ENCODE results near the gene GALNT16. TPM values are rescaled to one million over a fixed set of nuclear protein-coding genes. Genes with fewer than 3 reads are reported as not detected.

The GALNT16 gene
- total RNA-seq, 1 donor from 2014 or later: 3.1 TPM

GRCh38 chr14:69344171-69344570 is 84.2 kb downstream of the GALNT16 start:
- no peak for TF ChIP-seq CTCF (IDR thresholded peaks at IDR 0.05)
- no peak overlapping the region for H3K27ac Mint-ChIP-seq (ENCODE audit: unreplicated experiment)
- no peaks in the 10 kb centered on the region for H3K9me3 Mint-ChIP-seq (ENCODE audit: unreplicated experiment)
- H3K36me3 Mint-ChIP-seq (ENCODE audit: unreplicated experiment): no peaks in the 10 kb centered on the region
- H3K4me3 Mint-ChIP-seq (ENCODE audit: unreplicated experiment): no peak overlapping the region
- DNase-seq (ENCODE audit: extremely low spot score, unreplicated experiment): no peak
- no peaks in the 10 kb centered on the region for H3K27me3 Mint-ChIP-seq (ENCODE audit: unreplicated experiment)
- no peaks in the 10 kb centered on the region for H3K4me1 Mint-ChIP-seq (ENCODE audit: unreplicated experiment)

GRCh38 chr14:69345402-69345801 is 85.4 kb downstream of the GALNT16 start:
- Mint-ChIP-seq H3K27ac (ENCODE audit: unreplicated experiment) (no peak overlapping the region), H3K9me3 (ENCODE audit: unreplicated experiment) (no peaks in the 10 kb centered on the region), H3K27me3 (ENCODE audit: unreplicated experiment) (no peaks in the 10 kb centered on the region), H3K36me3 (ENCODE audit: unreplicated experiment) (no peaks in the 10 kb centered on the region), H3K4me3 (ENCODE audit: unreplicated experiment) (no peak overlapping the region), H3K4me1 (ENCODE audit: unreplicated experiment) (no peaks in the 10 kb centered on the region)
- no peak for DNase-seq (ENCODE audit: extremely low spot score, unreplicated experiment)
- TF ChIP-seq CTCF (IDR thresholded peaks at IDR 0.05): no peak

- H3K4me1 Mint-ChIP-seq (ENCODE audit: unreplicated experiment): no peaks in the 10 kb centered on the region
- H3K4me3 Mint-ChIP-seq (ENCODE audit: unreplicated experiment): no peak overlapping the region
- no peak for DNase-seq (ENCODE audit: extremely low spot score, unreplicated experiment)
- no peaks in the 10 kb centered on the region for H3K36me3 Mint-ChIP-seq (ENCODE audit: unreplicated experiment)
- H3K9me3 Mint-ChIP-seq (ENCODE audit: unreplicated experiment): no peaks in the 10 kb centered on the region
- H3K27ac Mint-ChIP-seq (ENCODE audit: unreplicated experiment): no peak overlapping the region
- no peaks in the 10 kb centered on the region for H3K27me3 Mint-ChIP-seq (ENCODE audit: unreplicated experiment)
- peak; percentile 59 for TF ChIP-seq CTCF (IDR thresholded peaks at IDR 0.05)
These were observed 86.8 kb downstream of the GALNT16 start for GRCh38 chr14:69346710-69347109.

GRCh38 chr14:69349091-69349777 is 89.3 kb downstream of the GALNT16 start:
- DNase-seq (ENCODE audit: extremely low spot score, unreplicated experiment): no peak
- no peaks in the 10 kb centered on the region for H3K36me3 Mint-ChIP-seq (ENCODE audit: unreplicated experiment)
- H3K4me1 Mint-ChIP-seq (ENCODE audit: unreplicated experiment): peaks cover under 1% of the 10 kb centered on the region
- no peaks in the 10 kb centered on the region for H3K27me3 Mint-ChIP-seq (ENCODE audit: unreplicated experiment)
- no peak for TF ChIP-seq CTCF (IDR thresholded peaks at IDR 0.05)
- no peak overlapping the region for H3K27ac Mint-ChIP-seq (ENCODE audit: unreplicated experiment)
- H3K4me3 Mint-ChIP-seq (ENCODE audit: unreplicated experiment): no peak overlapping the region
- H3K9me3 Mint-ChIP-seq (ENCODE audit: unreplicated experiment): no peaks in the 10 kb centered on the region

- DNase-seq (ENCODE audit: extremely low spot score, unreplicated experiment): no peak
- Mint-ChIP-seq H3K27me3 (ENCODE audit: unreplicated experiment) (no peaks in the 10 kb centered on the region), H3K36me3 (ENCODE audit: unreplicated experiment) (no peaks in the 10 kb centered on the region), H3K9me3 (ENCODE audit: unreplicated experiment) (no peaks in the 10 kb centered on the region), H3K4me1 (ENCODE audit: unreplicated experiment) (peaks cover 6% of the 10 kb centered on the region), H3K27ac (ENCODE audit: unreplicated experiment) (no peak overlapping the region), H3K4me3 (ENCODE audit: unreplicated experiment) (no peak overlapping the region)
- no peak for TF ChIP-seq CTCF (IDR thresholded peaks at IDR 0.05)
These were observed 90.9 kb downstream of the GALNT16 start for GRCh38 chr14:69350892-69351291.

Data from osteocyte (in vitro differentiated cells).